K562 (cell line): ENCODE results near the gene SHISA9. TPM values are rescaled to one million over a fixed set of nuclear protein-coding genes. Genes with fewer than 3 reads are reported as not detected.

Source experiments
- ATAC-seq: fragments of 200-7000 bp; cut with Tn5 transposase; 3 replicates; pipeline ENCODE4 v1.9.1; 2020; ENCODE audit warnings: moderate library complexity
- BruUV-seq: library from RNA; stranded (reverse); fragments of 400-500 nt; replicated peaks from 2 replicates; lab custom pipeline; 2021; lab: Mats Ljungman, UMichigan
- CTCF ChIA-PET: fragments of 300-600 bp; formaldehyde crosslinking; extraction: SDS; loops from one replicate; lab custom pipeline; 2021; ENCODE audit warnings: low intra/inter-chr PET ratio; lab: Yijun Ruan, JAX
- POLR2A ChIA-PET: fragments of 300-600, 350-650 bp; sonication (Branson Sonifier 250); formaldehyde crosslinking; extraction: SDS; loops from one replicate; lab custom pipeline; 2021; ENCODE audit warnings: antibody characterized with exemption, inconsistent platforms; lab: Yijun Ruan, JAX
- DNase-seq, 4 experiments: peaks; one replicate each; pipeline versions ENCODE4 v3.0.0 to v3.0.0-alpha.2; 2011 to 2018; ENCODE audit warnings: low spot score in 3 of 4, mixed read lengths in 3 of 4; ENCODE audit errors: extremely low read depth in 1 of 4
- FAIRE-seq: peaks from 2 replicates; lab custom pipeline; 2011; peaks lifted over from hg19 to GRCh38; lab: Jason Lieb, UNC
- H2AFZ ChIP-seq: 2 replicates; pipeline ENCODE4 v1.6.0; 2011; ENCODE audit warnings: low read depth, low read length, control low read depth, inconsistent platforms
- H3K27ac ChIP-seq: fragments of 200-600 bp; 3 replicates; pipeline ENCODE4 v1.8.0; 2011; ENCODE audit warnings: low read depth, mild to moderate bottlenecking, control low read depth, inconsistent platforms, low read length, moderate library complexity, mixed read lengths; ENCODE audit errors: extremely low read depth
- H3K27me3 ChIP-seq, 2 experiments: fragments of 300-600 bp in 1 of 2; 2 replicates in 1 of 2; 3 replicates in 1 of 2; pipeline versions ENCODE4 v1.6.0 to v1.8.0; 2011; ENCODE audit warnings: inconsistent platforms in 2 of 2, low read length in 2 of 2, mild to moderate bottlenecking in 1 of 2, mixed read lengths in 1 of 2, moderate library complexity in 1 of 2; ENCODE audit not compliant: control insufficient read depth in 2 of 2, insufficient read depth in 2 of 2
- H3K36me3 ChIP-seq: fragments of 300-600 bp; 3 replicates; pipeline ENCODE4 v1.8.0; 2011; ENCODE audit warnings: mild to moderate bottlenecking, low read length, inconsistent platforms; ENCODE audit not compliant: control insufficient read depth, insufficient read depth
- H3K4me1 ChIP-seq, 2 experiments: fragments of 200-600 bp in 1 of 2; replicated peaks in 1 of 2; 2 replicates in 1 of 2; 3 replicates in 1 of 2; pipeline versions ENCODE4 v1.5.1 to v1.8.0; 2011; ENCODE audit warnings: inconsistent platforms in 2 of 2, low read length in 2 of 2, mild to moderate bottlenecking in 1 of 2, mixed read lengths in 1 of 2, moderate library complexity in 1 of 2; ENCODE audit not compliant: control insufficient read depth in 2 of 2, insufficient read depth in 2 of 2
- H3K4me2 ChIP-seq: 2 replicates; pipeline ENCODE4 v1.6.1; 2011; ENCODE audit warnings: low read length, control low read depth, inconsistent platforms, mixed read lengths; ENCODE audit not compliant: insufficient read depth
- H3K4me3 ChIP-seq: fragments of 200-600 bp; sonication (generic), shearing (Covaris generic); 2 replicates; pipeline ENCODE4 v1.5.1; 2016; ENCODE audit warnings: control low read depth, inconsistent platforms
- H3K79me2 ChIP-seq: fragments of 200-600 bp; 3 replicates; pipeline ENCODE4 v1.8.0; 2011; ENCODE audit warnings: low read length, inconsistent platforms; ENCODE audit not compliant: control insufficient read depth, insufficient read depth
- H3K9ac ChIP-seq, 2 experiments: 2 replicates each; pipeline versions ENCODE4 v1.6.0 to v1.6.1; 2011; ENCODE audit warnings: low read depth in 2 of 2, low read length in 2 of 2, control low read depth in 1 of 2, inconsistent platforms in 1 of 2, mild to moderate bottlenecking in 1 of 2, mixed read lengths in 1 of 2; ENCODE audit not compliant: insufficient read depth in 1 of 2
- H3K9me1 ChIP-seq: one replicate; pipeline ENCODE4 v1.6.0; 2011; ENCODE audit warnings: inconsistent platforms, mild to moderate bottlenecking, low read length, moderate library complexity; ENCODE audit not compliant: control insufficient read depth, insufficient read depth
- H3K9me3 ChIP-seq: replicated peaks from 2 replicates; pipeline ENCODE4 v1.5.1; 2011; ENCODE audit warnings: low read depth, low read length, inconsistent platforms; ENCODE audit not compliant: control insufficient read depth, insufficient read depth
- H4K20me1 ChIP-seq: replicated peaks from 2 replicates; pipeline ENCODE4 v1.6.1; 2011; ENCODE audit warnings: low read length, inconsistent platforms, mixed read lengths; ENCODE audit not compliant: control insufficient read depth, insufficient read depth
- ADNP ChIP-seq: fragments of 200-800 bp; sonication (Bioruptor generic); IDR thresholded peaks from 2 replicates; pipeline ENCODE4 v1.6.1; 2016; ENCODE audit warnings: missing genetic modification characterization, missing compliant biosample characterization
- ATF7 ChIP-seq: fragments of 450-650 bp; IDR thresholded peaks from 2 replicates; pipeline ENCODE4 v1.7.1; 2014; ENCODE audit warnings: mild to moderate bottlenecking, moderate library complexity
- DACH1 ChIP-seq: fragments of 450-650 bp; IDR thresholded peaks from 2 replicates; pipeline ENCODE4 v1.6.1; 2018; ENCODE audit not compliant: partially characterized antibody
- HNRNPK ChIP-seq: fragments of 200-400 bp; formaldehyde crosslinking; IDR thresholded peaks from one replicate; pipeline ENCODE4 v1.6.1; 2018; ENCODE audit warnings: mild to moderate bottlenecking, low read depth, low read length; ENCODE audit not compliant: poor library complexity, severe bottlenecking
- MAFF ChIP-seq: IDR thresholded peaks from 2 replicates; pipeline ENCODE4 v1.6.1; 2012; ENCODE audit warnings: low read length, improper control_type of control experiment
- MAFG ChIP-seq: fragments of 450-650 bp; conservative IDR thresholded peaks from 2 replicates; pipeline ENCODE4 v1.6.1; 2016; ENCODE audit warnings: missing genetic modification characterization, missing compliant biosample characterization
- MAFK ChIP-seq: IDR thresholded peaks from 2 replicates; pipeline ENCODE4 v1.6.1; 2011; ENCODE audit warnings: low read length, improper control_type of control experiment
- MYNN ChIP-seq, 2 experiments: sonication (generic); formaldehyde crosslinking in 1 of 2; IDR thresholded peaks; 2 replicates each; pipeline versions ENCODE4 v1.5.0 to v1.6.1; 2016 to 2020; ENCODE audit warnings: antibody characterized with exemption in 1 of 2, missing genetic modification reagents in 1 of 2
- PCBP1 ChIP-seq: fragments of 200-400 bp; formaldehyde crosslinking; IDR thresholded peaks from 2 replicates; pipeline ENCODE4 v1.6.1; 2018; ENCODE audit warnings: mild to moderate bottlenecking, low read depth, low read length; ENCODE audit not compliant: poor library complexity, severe bottlenecking
- PHTF2 ChIP-seq: fragments of 250-450 bp; sonication (Bioruptor Pico); IDR thresholded peaks from 2 replicates; pipeline ENCODE4 v1.5.0; 2021; ENCODE audit warnings: mild to moderate bottlenecking
- SREBF2 ChIP-seq: sonication (generic); formaldehyde crosslinking; IDR thresholded peaks from 2 replicates; pipeline ENCODE4 v1.4.0; 2020; ENCODE audit warnings: mild to moderate bottlenecking, missing genetic modification reagents
- SRF ChIP-seq, 2 experiments: fragments of 250-450, 450-650 bp in 1 of 2; sonication (Bioruptor Pico) in 1 of 2; sonication (generic) in 1 of 2; formaldehyde crosslinking; IDR thresholded peaks; 2 replicates each; pipeline versions ENCODE4 v1.5.0 to v1.5.1; 2020 to 2022; ENCODE audit warnings: mild to moderate bottlenecking in 1 of 2, missing genetic modification reagents in 1 of 2
- TEAD2 ChIP-seq: fragments of 450-650 bp; IDR thresholded peaks from 2 replicates; pipeline ENCODE4 v1.6.1; 2016; ENCODE audit warnings: missing genetic modification characterization, control low read depth, missing compliant biosample characterization
- WHSC1 ChIP-seq: IDR thresholded peaks from one replicate; pipeline ENCODE4 v1.6.1; 2012; ENCODE audit warnings: low read length, control low read depth, inconsistent platforms
- ZNF354B ChIP-seq: fragments of 250-450 bp; sonication (Bioruptor Pico); IDR thresholded peaks from 2 replicates; pipeline ENCODE4 v1.4.0; 2020
- ZNF76 ChIP-seq: fragments of 250-450 bp; sonication (Bioruptor Pico); IDR thresholded peaks from 2 replicates; pipeline ENCODE4 v1.4.0; 2020; ENCODE audit warnings: mild to moderate bottlenecking, moderate library complexity, borderline replicate concordance
- WGBS: fragments of 100-300 bp; shearing (Covaris generic); methylation state at CpG from one replicate; pipeline ENCODE4 v1.1.6; 2016; ENCODE audit warnings: low coverage, mixed read lengths; ENCODE audit not compliant: insufficient coverage; ENCODE audit errors: missing lambda C conversion rate; 5-methylcytosine and 5-hydroxymethylcytosine counted together
- in situ Hi-C: fragments of 300-500 bp; cut with MboI; formaldehyde crosslinking; loops from 4 replicates; pipeline ENCODE4 v1.15.0; 2018; ENCODE audit warnings: inconsistent platforms, mixed read lengths
- intact Hi-C: fragments of 100-400 bp; cut with micrococcal nuclease; formaldehyde crosslinking; loops from 2 replicates; pipeline ENCODE4 v1.14.2; 2022
- polyA plus RNA-seq, 8 experiments: library from polyadenylated mRNA; depleted of rRNA in 4 of 8; stranded (reverse) in 5 of 8; unstranded in 3 of 8; fragments of >200 nt; fragmentation: Nextera tagmentation in 2 of 8; fragmentation: Illumina TruSeq in 1 of 8; extraction: Ambion mirVana in 2 of 8; extraction: Trizol in 1 of 8; gene quantifications; 2 replicates each; pipeline versions ENCODE4 v1.2.1 to v1.2.3, GENCODE V29; 2011 to 2014; ENCODE audit warnings: inconsistent platforms in 1 of 8, missing spikeins in 1 of 8
- total RNA-seq, 7 experiments: library from RNA; depleted of rRNA in 6 of 7; stranded (reverse); fragments of >200 nt in 6 of 7; fragmentation: Illumina TruSeq in 2 of 7; extraction: Trizol in 2 of 7; gene quantifications; 2 replicates each; pipeline versions ENCODE4 v1.2.1 to v1.2.3, GENCODE V29; 2011 to 2021; ENCODE audit warnings: low replicate concordance in 1 of 7
- TF ChIP-seq, protein P1 (sequence below): sonication (generic); formaldehyde crosslinking; IDR thresholded peaks from 2 replicates; pipeline ENCODE4 v1.8.0; 2022; ENCODE audit warnings: mild to moderate bottlenecking, missing genetic modification reagents
- TF ChIP-seq, protein P2 (sequence below): fragments of 450-650 bp; formaldehyde crosslinking; IDR thresholded peaks from 2 replicates; pipeline ENCODE4 v1.4.0; 2020; ENCODE audit warnings: mild to moderate bottlenecking
- TF ChIP-seq, protein P3 (sequence below): fragments of 200-800 bp; sonication (Bioruptor generic); IDR thresholded peaks from 2 replicates; pipeline ENCODE4 v1.6.1; 2017; ENCODE audit warnings: missing genetic modification characterization, missing compliant biosample characterization

Gene SHISA9
- total and polyA plus RNA-seq, 9 of the 15 experiments (the other 6 are each of a cell fraction or from before 2014, with no cell fraction given): under 0.01 to 0.16 (median 0.01) TPM; not detected in 6

DNA sequence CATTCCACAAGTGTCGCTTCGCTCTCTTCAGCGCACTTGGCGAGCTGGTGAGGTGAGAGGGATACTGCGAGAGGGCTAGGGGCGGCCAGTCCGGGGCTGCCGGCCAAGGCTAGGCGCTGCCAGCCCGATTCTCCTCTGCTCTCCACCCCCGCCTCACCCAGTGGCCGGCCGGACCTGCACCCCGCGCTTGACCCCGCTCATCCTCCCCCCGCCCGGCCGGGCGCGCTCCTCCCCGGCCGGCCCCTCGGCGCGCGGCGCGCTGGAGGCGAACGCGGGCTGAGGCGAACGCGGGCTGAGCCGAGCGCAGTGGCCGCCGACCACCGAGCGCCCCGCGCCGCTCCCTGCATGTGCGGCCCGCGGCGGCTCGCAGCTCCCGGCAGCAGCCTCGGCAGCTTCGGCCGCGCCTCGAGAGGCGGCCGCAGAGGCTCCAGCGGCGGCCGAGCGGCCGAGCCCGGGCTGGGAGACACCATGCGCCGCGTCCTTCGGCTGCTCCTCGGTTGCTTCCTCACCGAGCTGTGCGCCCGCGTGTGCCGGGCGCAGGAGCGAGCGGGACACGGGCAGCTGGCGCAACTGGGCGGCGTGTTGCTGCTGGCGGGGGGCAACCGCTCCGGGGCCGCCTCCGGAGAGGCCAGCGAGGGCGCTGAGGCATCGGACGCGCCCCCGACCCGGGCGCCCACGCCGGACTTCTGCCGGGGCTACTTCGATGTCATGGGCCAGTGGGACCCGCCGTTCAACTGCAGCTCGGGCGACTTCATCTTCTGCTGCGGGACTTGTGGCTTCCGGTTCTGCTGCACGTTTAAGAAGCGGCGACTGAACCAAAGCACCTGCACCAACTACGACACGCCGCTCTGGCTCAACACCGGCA, at the start of gene SHISA9 (continued):
- TF ChIP-seq ATF7: no peak
- TF ChIP-seq SRF (CRISPR knock-in tag; IDR thresholded peaks at IDR 0.05): no peak
- TF ChIP-seq DACH1: no peak
- no peak for TF ChIP-seq ZNF354B (CRISPR knock-in tag)
- TF ChIP-seq, all 486 proteins: peak for 0

DNA sequence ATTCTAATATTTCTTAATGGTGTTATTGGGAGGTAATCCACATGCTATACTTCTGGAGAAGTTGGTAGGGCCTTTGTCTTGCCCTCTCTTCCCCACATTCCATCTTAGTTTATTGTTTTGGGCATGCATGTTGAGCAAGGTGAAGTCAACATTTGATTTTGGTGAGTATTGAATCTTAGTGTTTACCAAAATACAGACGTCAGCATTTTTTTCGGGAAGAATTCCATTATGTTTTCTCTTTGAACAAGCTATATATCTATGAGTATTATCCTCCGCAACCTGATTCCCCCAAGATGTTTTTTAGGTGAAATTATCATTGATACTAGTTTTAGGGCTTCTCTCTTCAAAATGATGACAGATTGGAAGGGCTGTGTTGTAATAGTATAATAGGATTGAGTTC, 47.4 kb upstream of the SHISA9 start:
- Histone ChIP-seq H3K4me2 (no peak overlapping the region), H3K79me2 (no peaks in the 10 kb centered on the region), H3K9me1 (no peaks in the 10 kb centered on the region), H3K27ac (no peak overlapping the region), H3K36me3 (no peaks in the 10 kb centered on the region), H3K9me3 (no peaks in the 10 kb centered on the region), H3K4me1 (no peaks in the 10 kb centered on the region), H3K9ac (no peak overlapping the region), H3K4me3 (no peak overlapping the region), H4K20me1 (no peaks in the 10 kb centered on the region), H2AFZ (no peak overlapping the region), H3K27me3 (peaks cover 7% of the 10 kb centered on the region in 2 experiments; a peak in 3 of 5 replicates)
- no peak for FAIRE-seq
- DNase-seq: no peak
- BruUV-seq: no TSS peak
- CTCF ChIA-PET: no interaction called here
- ATAC-seq: no peak
- intact Hi-C loops: no loop called here
- 6% methylated on average over 3 of the region's 3 CpGs for WGBS
- in situ Hi-C loops: no loop called here
- POLR2A ChIA-PET: no interaction called here
- TF ChIP-seq MYNN (IDR thresholded peaks at IDR 0.05) (no peak), MYNN (CRISPR knock-in tag; IDR thresholded peaks at IDR 0.05) (no peak), ZNF76 (CRISPR knock-in tag) (no peak), HNRNPK (no peak), SREBF2 (CRISPR knock-in tag) (no peak), ADNP (tag) (no peak), PHTF2 (CRISPR knock-in tag) (no peak), MAFK (peak; percentile 93), PCBP1 (no peak), MAFF (peak; percentile 91), TEAD2 (tag) (no peak), MAFG (peak; percentile 69), WHSC1 (no peak)
- TF ChIP-seq, protein P1, sequence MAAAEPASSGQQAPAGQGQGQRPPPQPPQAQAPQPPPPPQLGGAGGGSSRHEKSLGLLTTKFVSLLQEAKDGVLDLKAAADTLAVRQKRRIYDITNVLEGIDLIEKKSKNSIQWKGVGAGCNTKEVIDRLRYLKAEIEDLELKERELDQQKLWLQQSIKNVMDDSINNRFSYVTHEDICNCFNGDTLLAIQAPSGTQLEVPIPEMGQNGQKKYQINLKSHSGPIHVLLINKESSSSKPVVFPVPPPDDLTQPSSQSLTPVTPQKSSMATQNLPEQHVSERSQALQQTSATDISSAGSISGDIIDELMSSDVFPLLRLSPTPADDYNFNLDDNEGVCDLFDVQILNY: no peak
- TF ChIP-seq, protein P2, sequence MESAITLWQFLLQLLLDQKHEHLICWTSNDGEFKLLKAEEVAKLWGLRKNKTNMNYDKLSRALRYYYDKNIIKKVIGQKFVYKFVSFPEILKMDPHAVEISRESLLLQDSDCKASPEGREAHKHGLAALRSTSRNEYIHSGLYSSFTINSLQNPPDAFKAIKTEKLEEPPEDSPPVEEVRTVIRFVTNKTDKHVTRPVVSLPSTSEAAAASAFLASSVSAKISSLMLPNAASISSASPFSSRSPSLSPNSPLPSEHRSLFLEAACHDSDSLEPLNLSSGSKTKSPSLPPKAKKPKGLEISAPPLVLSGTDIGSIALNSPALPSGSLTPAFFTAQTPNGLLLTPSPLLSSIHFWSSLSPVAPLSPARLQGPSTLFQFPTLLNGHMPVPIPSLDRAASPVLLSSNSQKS (CRISPR knock-in tag): no peak
- TF ChIP-seq, protein P3, sequence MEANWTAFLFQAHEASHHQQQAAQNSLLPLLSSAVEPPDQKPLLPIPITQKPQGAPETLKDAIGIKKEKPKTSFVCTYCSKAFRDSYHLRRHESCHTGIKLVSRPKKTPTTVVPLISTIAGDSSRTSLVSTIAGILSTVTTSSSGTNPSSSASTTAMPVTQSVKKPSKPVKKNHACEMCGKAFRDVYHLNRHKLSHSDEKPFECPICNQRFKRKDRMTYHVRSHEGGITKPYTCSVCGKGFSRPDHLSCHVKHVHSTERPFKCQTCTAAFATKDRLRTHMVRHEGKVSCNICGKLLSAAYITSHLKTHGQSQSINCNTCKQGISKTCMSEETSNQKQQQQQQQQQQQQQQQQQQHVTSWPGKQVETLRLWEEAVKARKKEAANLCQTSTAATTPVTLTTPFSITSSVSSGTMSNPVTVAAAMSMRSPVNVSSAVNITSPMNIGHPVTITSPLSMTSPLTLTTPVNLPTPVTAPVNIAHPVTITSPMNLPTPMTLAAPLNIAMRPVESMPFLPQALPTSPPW (CRISPR knock-in tag): no peak
